Hematopoietic multipotent progenitor cell treated with erythropoietin and hydrocortisone succinate and interleukin-3 and kit ligand, for 17 days (in vitro differentiated cells): ENCODE measurements around the gene TNRC6C.
"Not testable (repeated sequence)": the region's sequence is repeated elsewhere in the genome, so short reads cannot be mapped to it uniquely, and the experiment has no call there.

ENCODE experiments used
- DNase-seq: peaks from one replicate; pipeline ENCODE4 v3.0.0-alpha.2; 2015; ENCODE audit warnings: low spot score

The TNRC6C gene

GRCh38 chr17:77963441-77963840 is 4.9 kb downstream of the TNRC6C start:
- no peak for DNase-seq

GRCh38 chr17:77965352-77965751 is 6.8 kb downstream of the TNRC6C start:
- no peak for DNase-seq

- DNase-seq = no peak
Measured at GRCh38 chr17:77966476-77966875, 8.0 kb downstream of the TNRC6C start.

- no peak for DNase-seq
Measured at GRCh38 chr17:77968788-77969187, 10.3 kb downstream of the TNRC6C start.

GRCh38 chr17:77972271-77972670 is 13.8 kb downstream of the TNRC6C start:
- DNase-seq = not testable (repeated sequence)

GRCh38 chr17:77973953-77974352 is 15.4 kb downstream of the TNRC6C start:
- DNase-seq = no peak

GRCh38 chr17:77974396-77974795 is 15.9 kb downstream of the TNRC6C start:
- DNase-seq = no peak

GRCh38 chr17:77982430-77982829 is 23.9 kb downstream of the TNRC6C start:
- not testable (repeated sequence) for DNase-seq

- DNase-seq = no peak
Measured at GRCh38 chr17:77990301-77990700, 31.8 kb downstream of the TNRC6C start.

- DNase-seq = not testable (repeated sequence)
Measured at GRCh38 chr17:77993735-77994134, 35.2 kb downstream of the TNRC6C start.

GRCh38 chr17:77995146-77995852 is 36.8 kb downstream of the TNRC6C start:
- DNase-seq = no peak

- no peak for DNase-seq
Measured at GRCh38 chr17:77996256-77996655, 37.8 kb downstream of the TNRC6C start.

- DNase-seq = no peak
Measured at GRCh38 chr17:77999413-78000173, 41.1 kb downstream of the TNRC6C start.

- DNase-seq = no peak
Measured at GRCh38 chr17:78000341-78000740, 41.8 kb downstream of the TNRC6C start.

GRCh38 chr17:78001182-78001581 is 42.7 kb downstream of the TNRC6C start:
- no peak for DNase-seq

GRCh38 chr17:78001612-78002011 is 43.1 kb downstream of the TNRC6C start:
- no peak for DNase-seq

GRCh38 chr17:78002166-78002565 is 43.7 kb downstream of the TNRC6C start:
- DNase-seq = no peak

- no peak for DNase-seq
Measured at GRCh38 chr17:78005452-78006171, 47.1 kb downstream of the TNRC6C start.

- no peak for DNase-seq
Measured at GRCh38 chr17:78006338-78006737, 47.8 kb downstream of the TNRC6C start.

- DNase-seq = no peak
Measured at GRCh38 chr17:78007647-78008046, 49.1 kb downstream of the TNRC6C start.

GRCh38 chr17:78010759-78011158 is 52.3 kb downstream of the TNRC6C start:
- DNase-seq = no peak

GRCh38 chr17:78012428-78012827 is 53.9 kb downstream of the TNRC6C start:
- no peak for DNase-seq
